ENCODE data around the gene ACIN1.

The ACIN1 gene, protein sequence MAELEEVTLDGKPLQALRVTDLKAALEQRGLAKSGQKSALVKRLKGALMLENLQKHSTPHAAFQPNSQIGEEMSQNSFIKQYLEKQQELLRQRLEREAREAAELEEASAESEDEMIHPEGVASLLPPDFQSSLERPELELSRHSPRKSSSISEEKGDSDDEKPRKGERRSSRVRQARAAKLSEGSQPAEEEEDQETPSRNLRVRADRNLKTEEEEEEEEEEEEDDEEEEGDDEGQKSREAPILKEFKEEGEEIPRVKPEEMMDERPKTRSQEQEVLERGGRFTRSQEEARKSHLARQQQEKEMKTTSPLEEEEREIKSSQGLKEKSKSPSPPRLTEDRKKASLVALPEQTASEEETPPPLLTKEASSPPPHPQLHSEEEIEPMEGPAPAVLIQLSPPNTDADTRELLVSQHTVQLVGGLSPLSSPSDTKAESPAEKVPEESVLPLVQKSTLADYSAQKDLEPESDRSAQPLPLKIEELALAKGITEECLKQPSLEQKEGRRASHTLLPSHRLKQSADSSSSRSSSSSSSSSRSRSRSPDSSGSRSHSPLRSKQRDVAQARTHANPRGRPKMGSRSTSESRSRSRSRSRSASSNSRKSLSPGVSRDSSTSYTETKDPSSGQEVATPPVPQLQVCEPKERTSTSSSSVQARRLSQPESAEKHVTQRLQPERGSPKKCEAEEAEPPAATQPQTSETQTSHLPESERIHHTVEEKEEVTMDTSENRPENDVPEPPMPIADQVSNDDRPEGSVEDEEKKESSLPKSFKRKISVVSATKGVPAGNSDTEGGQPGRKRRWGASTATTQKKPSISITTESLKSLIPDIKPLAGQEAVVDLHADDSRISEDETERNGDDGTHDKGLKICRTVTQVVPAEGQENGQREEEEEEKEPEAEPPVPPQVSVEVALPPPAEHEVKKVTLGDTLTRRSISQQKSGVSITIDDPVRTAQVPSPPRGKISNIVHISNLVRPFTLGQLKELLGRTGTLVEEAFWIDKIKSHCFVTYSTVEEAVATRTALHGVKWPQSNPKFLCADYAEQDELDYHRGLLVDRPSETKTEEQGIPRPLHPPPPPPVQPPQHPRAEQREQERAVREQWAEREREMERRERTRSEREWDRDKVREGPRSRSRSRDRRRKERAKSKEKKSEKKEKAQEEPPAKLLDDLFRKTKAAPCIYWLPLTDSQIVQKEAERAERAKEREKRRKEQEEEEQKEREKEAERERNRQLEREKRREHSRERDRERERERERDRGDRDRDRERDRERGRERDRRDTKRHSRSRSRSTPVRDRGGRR

DNA sequence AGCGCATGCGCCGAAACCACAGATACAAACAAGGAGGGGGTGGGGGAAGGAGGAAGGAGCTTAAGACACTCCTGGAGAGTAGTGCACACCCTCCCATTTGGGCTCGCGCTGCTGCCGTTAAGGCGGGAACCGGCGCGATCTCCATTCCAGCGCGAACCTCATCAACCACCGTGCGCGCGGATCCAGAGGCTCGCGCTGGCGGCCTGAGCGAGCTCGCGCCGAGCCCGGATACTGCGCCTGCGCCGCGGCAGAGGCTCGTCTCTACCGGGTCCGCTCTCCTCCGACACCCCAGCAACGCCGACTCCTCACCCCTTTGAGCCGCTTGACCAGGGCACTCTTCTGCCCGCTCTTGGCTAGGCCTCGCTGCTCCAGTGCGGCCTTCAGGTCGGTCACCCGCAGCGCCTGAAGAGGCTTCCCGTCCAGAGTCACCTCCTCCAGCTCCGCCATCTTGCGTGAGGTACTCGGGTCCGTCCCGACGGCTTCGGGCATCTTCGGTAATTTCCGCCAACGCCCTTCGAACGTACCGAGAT is at the start of gene ACIN1:
Gene ACIN1 (minus strand): TSS at position 471 of the 530 bp plus-strand sequence. CDS start 24 bp downstream, at position 447.
- peak in 1 of 2 donors; percentile 67 for DNase-seq (ENCODE audit: low read depth in 2 of 2)

DNA sequence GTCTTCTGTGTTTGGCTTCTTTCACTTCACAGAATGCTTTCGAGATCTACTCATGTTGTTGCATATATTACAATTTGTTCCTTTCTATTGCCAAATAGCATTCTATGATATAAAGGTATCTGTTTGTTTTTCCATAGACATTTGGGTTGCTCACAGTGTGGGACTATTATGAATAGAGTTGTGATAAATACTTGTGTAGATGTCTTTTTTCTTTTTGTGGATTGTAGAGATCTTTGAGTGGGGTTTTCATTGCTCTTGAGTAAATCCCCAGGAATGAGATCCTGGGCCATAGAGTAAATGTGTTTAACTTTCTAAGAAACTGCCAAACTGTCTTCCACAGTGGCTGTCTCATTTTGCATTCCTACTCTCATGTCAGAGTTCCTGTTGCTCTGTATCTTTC is 49.0 kb upstream of the ACIN1 start:
- DNase-seq (ENCODE audit: low read depth in 2 of 2), result no peak

DNA sequence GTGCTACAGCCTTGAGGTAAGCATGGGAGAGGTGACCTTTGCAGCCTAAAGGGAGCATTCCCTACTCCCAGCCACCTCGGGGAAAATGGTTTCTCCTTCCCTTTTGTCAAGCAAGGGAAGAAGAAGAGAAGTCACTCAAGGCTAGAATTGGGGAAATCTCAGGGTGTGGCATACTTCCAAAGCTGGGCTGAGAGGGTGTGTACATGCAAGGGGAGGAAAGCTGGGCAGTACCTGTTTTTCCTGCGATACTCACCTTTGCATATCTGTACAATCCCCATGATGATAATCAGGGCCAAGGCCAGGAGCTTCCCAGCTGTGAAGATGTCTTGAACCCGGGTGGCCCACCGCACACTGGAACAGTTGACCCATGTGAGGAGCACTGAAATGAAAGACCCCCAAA is 47.9 kb upstream of the ACIN1 start:
- no peak for DNase-seq (ENCODE audit: low read depth in 2 of 2)

DNA sequence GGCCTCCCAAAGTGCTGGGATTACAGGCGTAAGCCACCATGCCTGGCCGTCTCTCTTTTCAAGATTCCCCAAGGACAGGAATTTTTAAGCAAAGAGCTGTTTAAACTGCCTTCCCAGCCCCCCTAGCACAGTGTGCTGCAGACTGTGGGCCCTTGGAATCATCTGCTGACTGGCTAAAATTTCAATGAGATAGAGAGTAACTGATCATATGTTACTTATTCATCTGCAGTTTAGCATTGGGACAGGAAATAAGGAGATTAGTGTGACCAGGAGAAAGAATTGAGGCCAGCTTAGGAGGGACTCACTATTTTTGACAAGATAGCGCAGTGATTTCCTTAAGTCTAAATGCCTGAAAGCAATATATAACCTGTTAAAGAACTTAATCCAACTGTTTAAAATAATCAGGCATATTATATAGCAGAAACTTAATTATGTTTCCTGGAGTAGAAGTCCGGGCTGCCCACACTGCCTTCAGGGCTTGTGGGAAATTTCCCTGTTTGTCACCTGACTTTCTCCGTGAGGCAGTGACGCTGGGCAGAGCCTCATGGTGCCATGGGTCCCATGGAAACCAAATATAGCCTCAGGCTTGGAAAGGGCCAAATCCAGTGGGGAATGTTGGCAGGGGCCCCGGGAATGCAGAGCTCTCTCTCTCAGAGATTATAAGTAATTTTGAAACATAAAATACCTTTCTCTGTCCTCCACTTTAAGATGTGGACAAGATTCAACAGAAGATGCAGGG is 46.9 kb upstream of the ACIN1 start:
- no peak for DNase-seq (ENCODE audit: low read depth in 2 of 2)

DNA sequence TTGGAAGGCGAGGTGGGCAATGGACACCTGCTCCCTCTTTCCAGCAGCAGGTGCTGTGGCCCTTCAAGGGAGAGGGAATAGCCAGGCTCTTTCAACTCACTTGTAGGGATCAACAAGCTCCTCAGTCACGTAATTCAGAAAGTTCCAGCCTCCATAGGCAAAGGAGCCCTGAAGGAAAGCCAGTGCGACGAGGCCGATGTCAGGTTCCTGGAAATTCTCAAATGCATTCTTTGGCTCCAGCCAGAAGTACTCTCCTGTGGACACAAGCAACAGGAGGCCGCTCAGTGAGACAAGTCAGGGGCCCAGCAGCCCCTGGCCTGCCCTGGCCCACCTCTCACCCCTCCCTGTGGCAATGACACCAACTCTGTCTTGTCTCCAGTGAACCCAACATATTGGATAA is 45.4 kb upstream of the ACIN1 start:
- DNase-seq (ENCODE audit: low read depth in 2 of 2), result no peak

DNA sequence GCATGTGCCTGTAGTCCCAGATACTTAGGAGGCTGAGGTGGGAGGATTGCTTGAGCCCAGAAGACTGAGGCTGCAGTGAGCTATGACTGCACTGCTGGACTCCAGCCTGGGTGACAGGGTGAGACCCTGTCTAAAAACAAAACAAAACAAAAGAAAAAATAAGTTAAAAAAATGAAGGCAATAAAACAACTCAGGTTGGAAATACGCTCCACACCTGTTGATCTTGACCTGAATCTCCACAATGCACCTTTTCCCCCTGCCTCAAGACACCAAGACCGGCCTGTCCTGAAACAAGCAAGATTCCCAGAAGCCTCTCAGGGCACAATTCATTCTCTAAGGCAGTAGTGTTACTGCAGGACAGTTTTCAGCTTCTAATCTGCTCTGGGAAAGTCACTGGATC is 44.9 kb upstream of the ACIN1 start:
- DNase-seq (ENCODE audit: low read depth in 2 of 2), result no peak

DNA sequence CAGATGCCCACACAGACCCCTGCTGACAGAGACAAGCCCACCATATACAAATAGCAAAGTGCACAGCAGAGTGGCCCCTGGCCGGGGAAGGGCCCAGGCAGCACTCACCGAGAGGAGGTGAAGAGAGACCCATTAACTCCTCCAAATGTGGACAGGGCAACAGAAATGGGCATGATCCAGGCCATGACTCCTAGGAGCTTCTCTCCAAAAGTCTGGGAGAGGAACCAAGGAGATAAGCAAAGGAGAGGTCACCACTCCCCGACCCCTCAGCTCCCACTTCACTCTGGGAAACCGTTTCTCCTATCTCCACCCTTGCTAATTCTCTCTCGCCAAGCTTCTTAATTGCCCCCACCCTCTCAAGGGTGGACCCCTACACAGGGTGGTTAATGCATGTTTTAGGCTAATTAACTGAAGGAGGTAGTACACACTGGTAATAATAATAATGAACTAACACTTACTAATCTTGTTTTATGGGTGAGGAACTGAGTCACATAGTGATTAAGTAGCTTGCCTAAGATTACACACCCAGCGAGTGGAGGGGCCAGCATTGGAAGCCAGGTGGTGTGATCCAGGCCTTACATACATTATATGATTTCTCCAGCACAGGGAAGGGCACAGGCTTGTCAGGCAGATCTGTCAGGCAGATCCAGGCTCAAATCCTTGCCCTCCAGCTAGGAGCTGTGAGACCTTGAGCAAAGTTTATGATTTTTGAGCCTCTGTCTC is 43.0 kb upstream of the ACIN1 start:
- DNase-seq (ENCODE audit: low read depth in 2 of 2), result no peak

DNA sequence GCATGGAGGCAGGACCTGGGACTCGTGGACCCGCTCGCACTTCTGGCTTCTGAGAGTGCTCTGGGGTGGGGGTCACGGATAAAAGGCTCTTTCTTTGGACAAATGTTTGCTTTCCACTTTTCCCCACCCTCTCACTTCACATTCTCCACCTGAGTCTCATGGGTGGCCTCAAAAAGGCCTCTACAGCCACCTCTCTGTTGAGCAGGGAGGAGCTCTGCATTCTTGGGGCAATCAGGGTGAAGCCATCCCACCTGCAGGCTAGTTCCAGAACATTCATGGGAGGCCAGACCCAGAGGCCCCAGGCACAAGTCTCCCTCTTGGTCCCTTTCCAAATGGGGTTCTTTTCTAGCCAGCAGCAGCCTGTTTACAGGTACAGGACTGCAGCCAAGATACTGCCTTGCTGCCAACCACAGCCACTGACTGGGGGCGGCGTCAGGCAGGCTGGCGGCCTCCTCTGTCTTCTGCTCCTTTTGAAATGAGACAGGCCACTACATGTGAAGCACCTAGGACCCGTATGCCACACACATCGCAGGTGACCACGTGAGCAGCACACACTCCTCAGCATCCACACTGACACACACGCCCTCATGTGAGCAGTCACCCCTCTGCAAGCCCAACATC is 42.4 kb upstream of the ACIN1 start:
- no peak for DNase-seq (ENCODE audit: low read depth in 2 of 2)

DNA sequence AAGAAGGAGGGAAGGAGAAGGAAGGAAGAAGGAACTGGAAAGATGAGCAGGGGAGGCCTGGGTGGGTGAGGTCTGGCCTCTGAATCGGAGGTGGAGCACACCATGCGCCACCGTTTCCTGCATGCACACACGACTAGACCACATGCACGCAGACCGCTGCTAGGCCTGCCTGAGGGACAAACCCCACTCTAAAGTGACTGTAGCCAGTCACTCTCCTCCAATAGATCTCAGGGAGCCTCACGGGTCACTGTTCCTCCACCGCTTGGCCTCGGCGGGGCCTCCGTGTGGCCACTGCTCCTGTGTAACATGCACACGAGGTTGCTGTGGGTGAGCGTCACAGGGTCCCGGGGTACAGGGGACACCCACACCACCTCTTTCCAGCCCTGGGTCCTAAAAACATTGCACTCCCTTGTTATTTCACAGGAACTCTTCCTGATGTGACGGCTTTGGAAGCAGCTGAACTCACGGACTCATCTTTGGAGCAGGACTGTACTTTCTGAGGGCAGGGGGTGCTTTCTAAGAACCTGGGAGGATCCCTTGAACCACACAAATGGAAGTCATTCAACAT is 41.7 kb upstream of the ACIN1 start:
- no peak for DNase-seq (ENCODE audit: low read depth in 2 of 2)

DNA sequence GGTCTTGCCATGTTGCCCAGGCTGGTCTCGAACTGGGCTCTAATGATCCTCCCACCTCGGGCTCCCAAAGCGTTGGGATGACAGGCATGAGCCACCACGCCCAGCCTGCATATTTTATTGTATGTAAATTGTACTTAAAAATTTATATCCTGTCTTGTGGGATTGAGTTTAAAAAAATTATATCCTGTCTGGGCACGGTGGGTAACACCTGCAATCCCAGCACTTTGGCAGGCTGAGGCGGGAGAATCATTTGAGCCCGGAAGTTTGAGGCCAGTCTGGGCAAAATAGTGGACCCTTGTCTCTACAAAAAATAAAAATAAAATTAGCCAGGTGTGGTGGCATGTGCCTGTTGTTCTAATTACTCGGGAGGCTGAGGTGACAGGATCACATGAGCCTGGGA is 38.0 kb upstream of the ACIN1 start:
- DNase-seq (ENCODE audit: low read depth in 2 of 2), result no peak

DNA sequence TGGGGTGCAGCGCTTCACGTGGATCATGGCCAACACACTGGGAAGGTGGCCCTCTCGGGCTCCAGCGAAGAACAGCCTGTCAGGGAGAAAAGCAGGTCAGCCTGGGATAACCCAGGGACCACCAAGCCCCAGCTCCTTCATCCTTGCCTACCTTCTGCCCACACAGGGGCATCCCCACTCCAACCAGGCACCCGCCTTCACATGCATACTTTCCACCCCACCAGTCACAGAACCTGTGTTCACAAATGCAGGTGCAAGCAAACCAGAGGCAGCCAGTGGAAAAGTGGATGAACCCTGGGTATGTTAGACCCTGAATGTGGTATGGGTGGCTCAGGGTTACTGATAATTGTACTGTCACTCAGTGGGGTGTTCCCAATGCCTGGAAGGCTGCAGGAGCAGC is 36.5 kb upstream of the ACIN1 start:
- DNase-seq (ENCODE audit: low read depth in 2 of 2), result no peak

DNA sequence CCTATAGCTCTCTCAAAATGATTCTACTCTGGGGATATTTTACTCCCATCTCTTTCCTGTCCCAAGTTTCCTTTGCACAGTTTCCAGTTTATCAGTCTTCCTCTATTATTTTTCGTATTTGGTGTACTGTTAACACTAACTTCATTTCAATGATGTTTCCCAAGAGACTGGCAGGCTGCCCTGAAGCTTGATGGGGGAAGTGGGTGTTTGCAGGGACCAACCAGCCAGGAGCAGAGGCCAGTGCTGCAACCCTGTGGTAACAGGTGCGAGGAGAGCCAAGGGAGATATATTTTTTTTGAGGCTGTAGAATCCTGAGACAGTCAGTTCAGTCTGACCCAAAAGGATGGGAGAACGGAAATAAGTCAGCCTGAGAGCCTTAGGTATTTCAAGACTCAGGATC is 35.9 kb upstream of the ACIN1 start:
- no peak for DNase-seq (ENCODE audit: low read depth in 2 of 2)

DNA sequence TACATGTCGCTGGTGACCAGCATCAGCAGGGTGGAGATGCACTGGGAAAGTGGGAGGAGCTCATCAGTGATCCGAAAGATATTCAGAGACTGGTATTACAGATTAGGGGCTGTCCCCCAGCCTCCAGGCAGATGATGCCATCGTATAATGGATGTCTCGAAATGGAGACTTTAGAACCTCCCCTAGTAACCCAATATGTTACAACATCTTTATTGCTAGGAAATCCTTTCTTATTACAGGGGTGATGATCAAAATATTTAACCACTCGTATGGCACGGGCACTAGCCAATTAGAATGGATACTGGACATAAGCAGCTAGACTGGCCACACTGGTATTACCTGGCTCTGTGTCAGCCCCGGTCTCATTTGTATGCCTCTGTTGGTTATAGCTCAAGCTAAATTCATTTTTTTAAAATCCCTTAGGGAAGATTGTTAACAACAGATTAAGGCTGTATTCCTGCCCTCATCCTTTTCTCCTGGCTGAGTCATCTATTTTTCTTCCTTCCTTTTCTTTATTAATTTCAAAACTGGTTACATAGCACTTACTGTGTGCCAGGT is 34.9 kb upstream of the ACIN1 start:
- no peak for DNase-seq (ENCODE audit: low read depth in 2 of 2)

DNA sequence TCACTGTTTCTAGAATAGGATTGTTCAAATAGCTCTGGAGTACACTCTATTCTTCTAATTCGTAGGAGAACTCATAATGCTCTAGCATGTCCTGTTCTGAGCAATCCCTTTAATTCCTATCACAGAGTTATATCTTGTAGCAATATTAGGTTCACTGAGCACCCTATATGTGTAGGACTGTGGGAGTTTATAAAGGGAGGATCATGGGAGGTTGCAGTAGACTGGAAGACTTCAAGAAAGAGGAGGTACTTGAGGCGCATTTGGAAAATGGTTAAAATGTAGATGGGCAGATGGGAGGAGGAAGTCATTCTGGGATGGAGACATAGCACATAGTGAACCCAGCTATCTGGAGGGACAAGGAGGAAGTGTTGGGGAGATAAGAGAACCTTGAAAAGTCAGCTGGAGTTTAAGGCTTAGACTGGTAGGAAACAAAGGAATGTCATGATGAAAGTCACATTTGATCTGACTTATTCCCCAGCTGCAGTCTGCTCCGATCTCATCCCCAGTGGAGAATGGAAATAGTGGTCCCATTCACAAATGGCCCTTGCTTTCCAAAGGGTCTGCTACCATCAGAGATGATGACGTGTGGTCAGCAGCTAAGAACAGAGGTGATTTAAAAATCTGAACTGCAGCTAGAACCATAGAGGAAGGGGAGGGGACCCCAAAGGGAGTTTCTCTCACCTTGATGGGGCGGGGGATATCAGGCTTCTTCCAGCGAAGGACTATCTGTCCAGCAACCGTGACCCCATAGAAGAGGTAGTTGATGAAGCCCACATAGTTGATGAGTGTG is 34.2 kb upstream of the ACIN1 start:
- DNase-seq (ENCODE audit: low read depth in 2 of 2), result no peak

DNA sequence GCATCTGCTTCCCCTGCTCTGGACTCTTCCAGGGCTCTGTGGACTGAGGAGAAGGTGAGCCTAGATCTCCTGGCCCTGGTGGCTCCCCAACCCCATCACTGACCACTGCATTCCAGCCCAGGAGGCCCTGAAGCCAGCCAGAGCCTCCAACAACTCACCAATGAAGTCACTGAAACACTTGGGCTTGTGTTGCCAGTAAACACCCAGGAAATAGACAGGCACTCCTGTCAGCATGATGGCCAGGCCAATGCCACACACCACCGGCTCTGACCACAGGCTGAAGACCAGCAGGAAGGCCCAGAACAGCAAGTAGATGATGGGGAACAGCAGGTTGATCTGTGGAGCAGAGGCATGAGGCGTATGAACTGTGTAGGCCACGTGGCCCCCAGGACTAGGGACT is 32.9 kb upstream of the ACIN1 start:
- DNase-seq (ENCODE audit: low read depth in 2 of 2), result no peak

DNA sequence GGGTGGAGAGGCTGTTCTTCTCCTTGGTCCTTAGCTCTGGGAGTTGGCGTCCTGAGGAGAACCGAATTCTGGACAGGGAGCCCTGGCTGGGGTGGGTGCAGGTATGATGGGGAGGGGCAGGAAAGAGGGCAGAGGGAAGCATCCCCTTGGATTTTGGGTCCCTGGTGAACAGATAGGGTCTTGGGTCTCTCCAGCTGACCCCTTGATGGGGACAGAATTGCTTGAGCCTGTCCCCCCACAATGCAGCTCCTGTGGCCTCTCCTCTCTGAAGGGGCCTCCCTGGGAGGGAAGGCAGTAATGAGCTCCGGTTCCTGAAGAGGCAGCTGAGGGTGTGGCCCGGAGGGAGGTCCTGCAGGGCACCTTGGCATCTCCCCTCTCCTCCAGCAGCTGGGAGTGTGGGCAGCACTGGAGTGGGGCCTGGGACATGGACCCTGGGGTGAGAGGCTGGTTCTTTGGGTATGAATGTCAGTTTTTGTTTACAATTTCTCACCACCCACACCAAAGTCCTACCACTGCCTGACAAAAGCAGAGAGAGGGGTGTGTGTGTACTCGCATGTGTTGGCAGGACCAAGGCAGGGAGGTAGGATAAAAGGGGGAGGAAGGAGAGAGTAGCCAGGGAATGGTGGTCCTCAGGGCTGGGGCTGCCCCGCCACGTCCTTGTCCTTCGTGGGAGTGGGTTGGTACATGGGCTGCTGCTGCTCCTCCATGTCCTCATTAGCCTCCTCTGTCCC is 31.8 kb upstream of the ACIN1 start:
- no peak for DNase-seq (ENCODE audit: low read depth in 2 of 2)

DNA sequence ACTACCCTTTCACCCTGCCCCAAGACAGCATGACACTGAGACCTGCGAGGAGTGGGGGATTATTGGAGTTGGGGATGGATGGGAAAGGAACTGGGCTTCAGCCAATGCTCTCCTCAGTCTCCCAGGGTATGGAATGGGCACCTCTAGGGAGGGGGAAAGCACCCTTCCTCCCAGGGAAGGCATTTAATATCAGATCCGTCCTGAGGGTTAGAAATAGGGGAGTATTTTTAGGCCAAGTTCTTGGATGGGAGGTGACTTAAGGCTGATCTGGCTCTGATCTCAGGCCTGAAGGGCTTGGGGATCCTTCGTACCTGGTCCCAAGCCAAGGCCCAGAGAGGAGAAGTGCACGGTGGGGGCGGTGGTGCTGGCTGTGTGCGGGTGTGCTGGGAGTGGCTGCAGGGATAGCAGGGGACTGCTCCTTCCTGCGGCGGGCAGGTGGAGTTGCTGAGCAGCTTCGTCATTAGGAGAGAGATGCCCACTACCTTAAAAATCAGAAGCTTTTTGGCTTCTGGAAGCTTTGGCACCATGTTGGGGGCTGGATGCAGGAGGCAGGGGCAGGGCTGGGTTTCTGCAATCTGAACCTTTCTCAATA is 31.1 kb upstream of the ACIN1 start:
- no peak for DNase-seq (ENCODE audit: low read depth in 2 of 2)
